KMS-11 (cell line): ENCODE data around the gene MTURN.

Experiments used
- H2AFZ ChIP-seq: fragments of 200-600 bp; sonication (generic); 2 replicates; pipeline ENCODE4 v1.6.1; 2016; ENCODE audit warnings: antibody characterized with exemption, mixed run types, low read depth
- H3K27ac ChIP-seq: fragments of 200-600 bp; sonication (generic); 2 replicates; pipeline ENCODE4 v1.6.1; 2016; ENCODE audit warnings: mild to moderate bottlenecking, mixed run types
- H3K27me3 ChIP-seq: fragments of 200-600 bp; sonication (generic); 2 replicates; pipeline ENCODE4 v1.6.1; 2017; ENCODE audit warnings: mild to moderate bottlenecking, low read depth, mixed run types, moderate library complexity; ENCODE audit not compliant: insufficient read depth
- H3K36me3 ChIP-seq: fragments of 200-600 bp; sonication (generic); 2 replicates; pipeline ENCODE4 v1.6.1; 2017; ENCODE audit warnings: mild to moderate bottlenecking, mixed run types; ENCODE audit not compliant: insufficient read depth
- H3K4me1 ChIP-seq: fragments of 200-600 bp; sonication (generic); 2 replicates; pipeline ENCODE4 v1.6.1; 2016; ENCODE audit warnings: mild to moderate bottlenecking, low read depth, mixed run types; ENCODE audit not compliant: poor library complexity, severe bottlenecking
- H3K4me2 ChIP-seq: fragments of 200-600 bp; sonication (generic); 2 replicates; pipeline ENCODE4 v1.7.0; 2016; ENCODE audit warnings: mild to moderate bottlenecking, mixed run types
- H3K4me3 ChIP-seq: fragments of 200-600 bp; sonication (generic); IDR thresholded peaks from 2 replicates; pipeline ENCODE4 v1.6.1; 2017; ENCODE audit warnings: low read depth, low read length, mixed read lengths; ENCODE audit not compliant: insufficient read depth
- H3K79me2 ChIP-seq: fragments of 200-600 bp; sonication (generic); 2 replicates; pipeline ENCODE4 v1.6.1; 2016; ENCODE audit warnings: low read depth, mixed run types; ENCODE audit not compliant: insufficient read depth
- H3K9ac ChIP-seq: fragments of 200-600 bp; sonication (generic); 2 replicates; pipeline ENCODE4 v1.6.1; 2016; ENCODE audit warnings: mild to moderate bottlenecking, mixed run types
- H4K20me1 ChIP-seq: fragments of 200-600 bp; sonication (generic); 2 replicates; pipeline ENCODE4 v1.6.1; 2016; ENCODE audit warnings: mild to moderate bottlenecking, mixed run types; ENCODE audit not compliant: insufficient read depth
- CTCF ChIP-seq: fragments of 200-600 bp; sonication (generic); conservative IDR thresholded peaks from 2 replicates; pipeline ENCODE4 v1.6.1; 2017; ENCODE audit warnings: low read depth, mild to moderate bottlenecking, antibody characterized with exemption, low read length, moderate library complexity, mixed read lengths

The MTURN gene

GRCh38 chr7:30172451-30172850, 37.7 kb downstream of the MTURN start:
- no peak for TF ChIP-seq CTCF
- no peaks in the 10 kb centered on the region for H3K4me1 ChIP-seq
- H3K27ac ChIP-seq, result no peak overlapping the region
- no peaks in the 10 kb centered on the region for H4K20me1 ChIP-seq
- no peak overlapping the region for H3K4me3 ChIP-seq
- no peak overlapping the region for H3K4me2 ChIP-seq
- H3K27me3 ChIP-seq, result no peaks in the 10 kb centered on the region
- H2AFZ ChIP-seq, result no peak overlapping the region
- H3K36me3 ChIP-seq, result no peaks in the 10 kb centered on the region
- H3K79me2 ChIP-seq, result no peaks in the 10 kb centered on the region
- no peak overlapping the region for H3K9ac ChIP-seq

DNA sequence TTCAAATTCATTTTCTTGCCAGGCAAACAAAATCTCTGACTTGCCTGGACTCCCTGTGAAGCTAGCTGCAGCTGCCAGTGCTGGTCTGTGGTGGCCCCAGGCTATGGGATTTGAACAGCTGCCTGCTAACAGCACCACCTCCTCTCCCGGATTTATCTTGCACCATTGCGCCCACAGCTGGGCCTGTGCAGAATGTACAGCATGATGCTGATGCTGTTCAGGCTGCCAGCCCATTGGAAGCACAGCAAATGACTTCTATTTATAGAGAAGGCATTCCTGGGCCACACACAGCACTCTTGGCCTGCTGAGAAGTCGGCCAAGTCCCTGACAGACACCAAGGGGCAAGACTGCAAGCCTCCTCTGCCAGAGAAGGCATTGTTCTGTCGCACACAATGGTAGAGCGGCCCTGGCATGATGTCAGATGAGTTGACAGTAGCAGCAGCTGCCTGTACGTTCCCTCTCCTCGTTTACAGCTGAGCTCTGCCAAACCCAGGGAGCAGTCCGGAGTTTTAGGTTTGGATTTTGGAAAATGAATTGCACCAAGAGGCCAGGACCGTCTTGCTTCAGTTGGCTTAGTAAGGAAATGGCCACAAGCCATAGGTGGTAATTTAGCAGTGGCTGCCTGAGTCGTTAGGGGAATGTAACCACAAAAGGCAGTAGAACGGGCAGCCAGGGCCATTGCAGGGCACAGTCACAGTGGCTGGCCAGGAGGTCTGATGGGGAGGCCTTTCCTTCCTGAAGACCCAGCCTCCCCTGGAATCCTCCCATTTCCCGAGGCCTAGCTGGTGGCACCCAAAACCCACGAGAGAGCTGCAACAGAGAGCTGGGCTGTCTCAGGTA, 38.5 kb downstream of the MTURN start:
- H3K79me2 ChIP-seq, result no peaks in the 10 kb centered on the region
- H3K27ac ChIP-seq, result no peak overlapping the region
- H3K36me3 ChIP-seq, result no peaks in the 10 kb centered on the region
- no peak overlapping the region for H2AFZ ChIP-seq
- TF ChIP-seq CTCF, result no peak
- H4K20me1 ChIP-seq, result no peaks in the 10 kb centered on the region
- H3K4me3 ChIP-seq, result no peak overlapping the region
- H3K27me3 ChIP-seq, result no peaks in the 10 kb centered on the region
- no peaks in the 10 kb centered on the region for H3K4me1 ChIP-seq
- no peak overlapping the region for H3K4me2 ChIP-seq
- H3K9ac ChIP-seq, result no peak overlapping the region

GRCh38 chr7:30175180-30175579, 40.4 kb downstream of the MTURN start:
- H2AFZ ChIP-seq, result no peak overlapping the region
- H3K4me2 ChIP-seq, result no peak overlapping the region
- no peaks in the 10 kb centered on the region for H4K20me1 ChIP-seq
- no peaks in the 10 kb centered on the region for H3K36me3 ChIP-seq
- no peak overlapping the region for H3K27ac ChIP-seq
- no peaks in the 10 kb centered on the region for H3K27me3 ChIP-seq
- no peaks in the 10 kb centered on the region for H3K79me2 ChIP-seq
- no peak for TF ChIP-seq CTCF
- H3K9ac ChIP-seq, result no peak overlapping the region
- no peak overlapping the region for H3K4me3 ChIP-seq
- peaks cover 7% of the 10 kb centered on the region for H3K4me1 ChIP-seq

DNA sequence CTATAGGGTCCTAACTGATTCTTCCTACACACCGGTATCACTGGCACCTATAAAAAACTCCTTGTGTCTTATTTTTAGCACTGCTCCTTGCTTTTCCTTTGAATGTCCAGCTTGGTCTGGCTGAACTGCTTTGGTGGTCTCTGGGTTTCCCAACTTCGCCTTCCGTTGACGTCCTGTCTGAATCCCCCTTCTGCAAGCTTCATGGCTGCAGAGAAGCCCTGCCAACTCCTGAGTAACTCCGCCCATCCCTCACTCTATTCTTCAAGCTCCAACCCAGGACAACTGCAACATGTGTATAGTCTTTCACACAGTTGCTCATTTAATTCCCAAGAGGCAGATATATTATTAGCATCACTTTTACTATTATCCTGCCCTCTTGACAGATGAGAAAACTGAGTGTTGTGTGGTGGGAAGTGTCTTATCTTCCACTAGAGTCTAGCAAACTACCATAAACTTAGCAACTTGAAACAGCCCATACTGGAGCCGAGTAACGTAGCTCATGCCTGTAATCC, 40.9 kb downstream of the MTURN start:
- H2AFZ ChIP-seq, result no peak overlapping the region
- H3K79me2 ChIP-seq, result no peaks in the 10 kb centered on the region
- H3K9ac ChIP-seq, result no peak overlapping the region
- H3K4me3 ChIP-seq, result no peak overlapping the region
- H3K27ac ChIP-seq, result no peak overlapping the region
- no peak for TF ChIP-seq CTCF
- no peaks in the 10 kb centered on the region for H3K36me3 ChIP-seq
- H3K27me3 ChIP-seq, result no peaks in the 10 kb centered on the region
- peaks cover 7% of the 10 kb centered on the region for H3K4me1 ChIP-seq
- H4K20me1 ChIP-seq, result no peaks in the 10 kb centered on the region
- H3K4me2 ChIP-seq, result no peak overlapping the region
